GM12891 (cell line): ENCODE data around the gene ZNF254.

ENCODE experiments used
- PAX5 ChIP-seq: IDR thresholded peaks from 2 replicates; pipeline ENCODE4 v1.6.1; 2011; ENCODE audit warnings: low read length, moderate library complexity, mild to moderate bottlenecking; ENCODE audit not compliant: insufficient read depth, severe bottlenecking
- POLR2A ChIP-seq: IDR thresholded peaks from 2 replicates; pipeline ENCODE4 v1.6.1; 2011; ENCODE audit warnings: low read depth, low read length, control low read depth
- POLR2AphosphoS5 ChIP-seq: IDR thresholded peaks from 2 replicates; pipeline ENCODE4 v1.6.1; 2011; ENCODE audit warnings: low read depth, low read length, control low read depth
- POU2F2 ChIP-seq: IDR thresholded peaks from 2 replicates; pipeline ENCODE4 v1.6.1; 2011; ENCODE audit warnings: low read depth, mild to moderate bottlenecking, control low read depth, low read length, moderate library complexity
- SPI1 ChIP-seq: IDR thresholded peaks from 2 replicates; pipeline ENCODE4 v1.6.1; 2011; ENCODE audit warnings: low read depth, low read length, control low read depth
- TAF1 ChIP-seq: IDR thresholded peaks from 2 replicates; pipeline ENCODE4 v1.6.1; 2011; ENCODE audit warnings: low read depth, low read length, control low read depth

GRCh38 chr19:24065865-24066604, 21.0 kb upstream of the ZNF254 start:
- TF ChIP-seq POLR2A = no peak
- no peak for TF ChIP-seq TAF1
- TF ChIP-seq POLR2AphosphoS5 = no peak
- no peak for TF ChIP-seq SPI1
- no peak for TF ChIP-seq POU2F2
- no peak for TF ChIP-seq PAX5
